AG08395 (cell line): ENCODE results near the gene ADRA2A.

Source experiments
- DNase-seq: peaks from one replicate; pipeline ENCODE4 v3.0.0; 2012; ENCODE audit warnings: mixed read lengths, low spot score

Gene ADRA2A

DNA sequence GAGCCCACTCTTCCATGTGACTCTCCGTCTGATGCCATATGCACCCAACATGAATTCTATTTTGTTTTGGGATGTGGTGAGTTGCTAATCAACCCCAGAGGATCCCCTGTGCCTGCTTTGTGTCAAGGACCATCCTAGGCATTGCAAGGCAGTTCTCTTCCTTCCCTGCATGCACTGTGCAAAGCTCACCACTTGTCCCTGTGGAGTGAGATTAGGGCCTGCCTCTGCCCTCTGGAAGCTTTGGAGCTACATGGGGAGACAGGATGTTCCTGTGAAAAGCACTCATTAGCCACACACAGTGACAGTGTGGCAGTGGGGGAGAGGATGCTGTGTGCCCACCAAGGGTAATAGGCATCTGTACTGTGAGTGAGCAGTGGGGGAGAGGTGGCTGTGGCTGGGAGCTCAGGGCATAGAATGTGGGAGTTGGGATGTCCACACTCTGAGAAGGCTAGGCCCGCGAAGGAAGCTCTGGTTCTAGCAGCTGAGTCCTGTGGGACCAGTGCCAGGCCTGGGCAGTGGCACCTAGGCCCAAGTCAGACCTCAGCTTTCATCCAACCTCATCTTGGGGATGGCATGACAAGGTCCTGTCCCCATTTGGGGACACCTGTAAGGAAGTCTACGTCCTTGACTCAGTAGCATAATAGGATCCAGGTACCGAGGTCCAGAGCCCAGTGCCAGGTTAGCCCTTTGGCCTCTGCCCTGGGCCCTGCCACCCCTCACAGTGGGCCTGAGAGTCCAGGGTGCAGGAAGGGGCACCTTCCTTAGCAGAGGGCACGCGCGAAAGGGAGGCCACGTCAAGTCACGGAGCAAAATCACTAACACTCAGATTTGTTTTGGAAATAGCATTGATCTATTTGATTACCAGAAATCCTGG is 6.6 kb downstream of the ADRA2A start:
- no peak for DNase-seq

DNA sequence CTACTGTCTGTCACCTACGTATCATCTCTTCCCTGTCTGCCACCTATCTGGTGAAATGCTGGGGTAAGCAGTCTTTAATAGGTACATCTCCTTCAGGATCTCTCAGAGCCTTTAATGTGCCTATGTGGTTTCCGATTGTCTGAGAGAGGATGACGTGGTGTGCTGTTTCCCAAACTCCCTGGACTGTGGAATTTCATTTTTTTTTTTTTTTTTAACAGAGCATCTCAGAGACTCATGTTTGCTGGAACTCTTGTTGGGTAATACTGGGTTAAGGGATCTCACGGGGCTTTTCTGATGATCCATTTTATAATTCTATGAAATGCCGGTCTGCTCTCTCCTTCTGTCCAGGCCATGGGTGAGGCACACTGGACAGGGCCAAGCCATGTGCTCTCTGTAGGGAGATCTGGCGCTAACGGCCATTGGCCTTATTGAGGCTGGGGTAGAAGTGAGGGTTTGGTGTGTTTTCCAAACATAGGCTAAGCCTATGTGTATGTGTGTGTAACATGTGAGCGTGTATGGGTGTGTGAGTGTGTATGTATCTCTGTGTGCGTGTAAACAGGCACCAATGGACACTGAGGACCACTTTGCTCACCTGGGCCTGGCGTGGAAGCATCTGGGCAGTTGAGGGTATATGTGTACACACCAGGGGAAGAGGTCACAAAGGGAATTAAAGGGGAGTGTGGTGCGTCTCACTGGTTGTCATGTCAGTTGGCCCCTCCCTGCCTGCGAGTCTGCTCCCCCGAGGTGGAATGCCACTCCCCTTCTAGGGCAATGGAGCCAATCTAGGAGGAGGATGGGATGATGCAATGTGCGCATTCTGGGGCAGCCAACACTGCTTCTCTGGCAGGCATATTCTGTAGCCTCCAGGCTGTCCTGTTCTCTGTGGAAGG is 7.8 kb downstream of the ADRA2A start:
- peak; percentile 44 for DNase-seq

DNA sequence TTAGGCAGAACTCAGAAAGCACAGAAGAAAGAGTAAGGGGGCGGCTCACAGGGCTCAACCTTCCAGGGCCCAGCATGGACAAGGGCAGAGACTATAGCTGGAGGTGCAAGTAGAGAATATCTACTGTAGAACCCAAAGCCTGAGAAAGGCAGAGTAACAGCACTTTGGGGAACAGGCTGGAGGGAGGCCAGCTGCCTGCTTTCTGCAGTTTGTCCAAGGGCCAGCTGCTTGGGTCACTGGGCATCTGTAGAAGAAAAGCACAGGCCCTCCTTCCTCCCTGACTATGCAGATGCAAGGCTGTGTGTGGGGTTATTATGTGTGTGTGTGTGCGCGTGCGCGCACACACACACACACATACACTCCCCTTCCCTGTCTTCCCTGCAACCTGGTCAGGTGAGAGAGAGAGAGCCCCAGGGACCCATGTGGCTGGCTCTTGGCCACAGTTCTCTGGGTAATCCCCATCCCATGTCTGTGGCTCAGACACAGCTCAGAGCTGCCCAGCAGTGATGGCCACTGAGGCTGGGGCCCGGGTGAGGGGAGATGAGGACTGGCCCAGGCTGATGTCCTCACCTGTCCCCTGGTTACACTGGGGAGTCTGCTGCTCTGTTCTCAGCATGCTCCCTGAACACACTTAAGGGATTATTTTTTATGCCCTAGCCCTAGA is 9.0 kb downstream of the ADRA2A start:
- DNase-seq, result no peak

DNA sequence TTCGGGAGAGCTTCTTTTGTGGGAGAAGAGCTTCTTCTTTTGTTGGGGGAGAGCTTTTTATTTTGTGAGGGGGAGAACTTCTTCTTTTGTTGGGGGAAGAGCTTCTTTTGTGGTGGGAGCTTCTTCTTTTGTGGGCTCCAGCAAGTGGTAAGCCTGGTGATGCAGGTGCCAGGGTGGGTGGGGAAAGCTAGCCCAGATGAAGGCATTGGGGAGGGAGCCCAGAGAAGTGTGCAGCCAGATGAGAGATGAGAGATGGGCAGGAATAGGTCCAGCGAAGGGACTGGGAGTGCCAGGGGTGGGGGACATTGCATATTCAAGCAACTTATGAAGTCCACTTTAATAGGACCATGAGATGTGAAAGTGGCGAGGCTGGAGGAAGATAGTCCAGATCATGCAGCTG is 9.7 kb downstream of the ADRA2A start:
- no peak for DNase-seq

DNA sequence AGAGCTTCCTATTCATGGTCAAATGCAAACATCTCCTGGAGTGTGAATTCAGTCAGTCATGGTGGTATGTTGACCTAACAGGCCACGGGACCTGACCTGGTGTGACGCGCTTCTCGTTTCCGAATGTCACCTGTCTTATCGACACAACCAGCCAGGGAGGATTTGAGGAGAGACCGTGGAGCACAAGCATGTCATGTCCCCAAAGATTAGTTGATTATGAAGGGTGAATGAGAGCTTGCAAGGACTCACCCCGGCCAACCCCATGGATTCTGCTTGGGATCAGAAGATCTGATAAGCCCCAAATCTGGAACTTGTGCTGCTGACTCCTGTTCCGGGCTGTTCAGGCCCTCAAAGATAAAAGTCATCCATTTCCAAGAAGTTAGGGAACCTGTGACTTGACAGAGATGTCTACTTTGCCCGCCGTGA is 10.5 kb downstream of the ADRA2A start:
- DNase-seq, result no peak

DNA sequence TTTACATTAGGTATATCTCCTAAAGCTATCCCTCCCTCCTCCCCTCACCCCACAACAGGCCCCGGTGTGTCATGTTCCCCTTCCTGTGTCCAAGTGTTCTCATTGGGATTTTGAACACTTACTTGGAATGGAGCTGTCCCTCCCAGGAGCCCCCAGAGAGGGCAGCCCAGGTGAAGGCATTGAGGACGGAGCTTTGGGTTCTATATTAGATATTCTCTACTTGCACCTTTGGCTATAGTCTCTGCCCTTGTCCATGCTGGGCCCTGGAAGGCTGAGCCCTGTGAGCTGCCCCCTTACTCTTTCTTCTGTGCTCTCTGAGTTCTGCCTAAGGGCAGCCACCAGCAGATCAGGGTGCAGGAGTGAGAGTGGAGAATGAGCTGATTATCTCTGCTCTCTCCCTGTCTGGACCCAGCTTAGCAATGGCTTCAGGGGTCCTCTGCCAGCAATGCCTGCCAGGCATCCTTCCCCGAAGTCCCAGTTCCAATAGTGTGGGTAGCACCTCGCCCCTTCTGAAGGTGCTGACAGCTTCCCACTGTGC is 11.2 kb downstream of the ADRA2A start:
- DNase-seq, result no peak

DNA sequence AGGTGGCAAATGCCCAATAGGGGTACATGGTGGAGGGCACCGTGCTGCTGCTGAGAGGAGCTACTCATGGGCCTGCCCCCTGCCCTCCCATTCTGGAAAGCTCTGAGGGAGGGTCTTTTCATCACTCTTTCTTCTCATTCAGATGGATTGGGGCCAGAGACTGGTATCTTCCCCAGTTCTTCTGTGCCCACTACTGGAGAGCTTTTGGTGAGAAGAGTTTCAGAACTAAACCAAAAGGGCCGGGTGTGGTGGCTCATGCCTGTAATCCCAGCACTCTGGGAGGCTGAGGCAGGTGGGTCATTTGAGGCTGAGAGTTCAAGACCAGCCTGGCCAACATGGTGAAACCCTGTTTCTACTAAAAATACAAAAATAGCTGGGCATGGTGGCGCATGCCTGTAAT is 12.5 kb downstream of the ADRA2A start:
- DNase-seq, result no peak

DNA sequence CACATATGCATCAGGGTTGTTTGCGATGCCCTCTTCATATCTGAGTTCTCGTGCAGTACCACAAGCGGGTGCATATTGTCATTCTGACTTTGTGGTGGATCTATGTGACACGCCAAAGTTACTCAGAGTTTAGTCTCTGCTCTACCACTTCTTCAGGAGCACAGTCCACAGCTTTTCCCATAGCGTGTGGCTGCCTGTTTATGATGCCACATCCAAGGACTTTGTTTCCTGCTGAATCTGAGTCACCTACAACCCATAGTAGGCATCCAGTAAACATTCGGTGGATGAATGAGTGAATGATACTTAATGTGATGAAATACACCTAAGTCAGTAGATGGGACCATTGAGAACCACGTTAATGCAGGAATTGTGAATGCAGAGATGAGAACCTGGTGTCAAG is 15.0 kb downstream of the ADRA2A start:
- no peak for DNase-seq

DNA sequence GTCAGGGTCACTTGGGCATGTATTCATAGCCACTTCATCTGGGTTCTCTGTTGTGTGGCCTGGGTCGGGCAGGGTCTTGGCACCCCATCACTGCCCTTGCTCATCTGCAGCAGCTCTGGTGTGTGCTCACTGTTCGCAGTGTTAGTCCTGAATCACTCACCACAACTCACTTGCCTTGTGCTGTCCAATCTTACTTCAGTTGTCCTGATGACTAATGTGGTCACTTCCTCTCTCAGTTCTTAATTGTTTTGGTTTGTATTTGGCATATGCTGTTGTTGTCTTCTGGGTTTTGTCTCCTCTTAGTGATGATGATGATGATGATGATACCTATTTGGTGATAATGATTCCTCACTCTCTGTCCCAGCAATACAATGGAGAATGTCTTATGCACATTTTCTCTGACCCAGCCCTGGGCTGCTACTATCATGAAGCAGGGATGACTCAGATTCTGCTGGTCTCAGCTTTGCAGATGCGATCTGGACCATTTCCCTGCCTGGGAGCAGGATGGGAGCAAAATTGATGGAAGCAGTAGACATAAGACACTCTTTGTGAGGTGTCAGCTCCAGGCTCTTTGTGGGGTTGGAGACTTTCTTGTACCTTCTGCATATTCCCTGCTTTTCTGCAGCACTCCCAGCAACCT is 17.0 kb downstream of the ADRA2A start:
- DNase-seq, result peak; percentile 83

DNA sequence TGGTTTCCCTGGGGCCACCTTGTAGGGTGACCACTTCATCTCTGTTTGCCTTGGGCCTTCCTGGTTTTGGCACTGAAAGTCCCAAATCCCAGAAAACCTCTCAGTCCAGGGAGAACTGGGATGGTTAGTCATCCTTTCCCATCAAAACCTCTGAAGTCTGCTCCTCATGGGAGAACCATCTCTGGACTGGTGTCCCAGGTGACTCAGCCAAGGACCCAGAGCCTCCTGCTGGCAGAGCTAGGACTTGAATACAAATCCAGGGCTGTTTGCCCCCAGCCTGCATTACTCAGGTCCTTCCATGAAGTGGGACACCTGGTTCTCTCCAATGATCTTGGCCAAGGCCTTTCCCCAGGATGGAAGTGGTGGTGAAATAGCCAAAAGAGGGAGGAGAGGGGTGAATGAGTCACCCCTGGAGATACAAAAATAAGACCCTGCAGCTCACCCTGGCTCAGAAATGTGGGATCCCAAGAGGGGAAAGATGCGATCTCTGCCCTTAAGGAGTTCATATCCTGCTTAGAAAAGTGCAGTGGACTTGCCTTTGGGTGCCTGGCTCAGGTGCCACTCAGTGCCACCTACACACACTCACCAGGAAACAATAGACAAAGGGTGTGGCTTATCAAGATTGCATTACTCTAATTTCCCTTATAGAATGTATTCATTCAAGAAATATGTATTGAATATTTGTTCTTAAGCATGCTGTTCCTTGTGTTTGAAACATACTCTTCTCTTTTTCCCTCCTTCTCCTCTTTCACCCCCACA is 22.0 kb downstream of the ADRA2A start:
- DNase-seq, result peak; percentile 22

DNA sequence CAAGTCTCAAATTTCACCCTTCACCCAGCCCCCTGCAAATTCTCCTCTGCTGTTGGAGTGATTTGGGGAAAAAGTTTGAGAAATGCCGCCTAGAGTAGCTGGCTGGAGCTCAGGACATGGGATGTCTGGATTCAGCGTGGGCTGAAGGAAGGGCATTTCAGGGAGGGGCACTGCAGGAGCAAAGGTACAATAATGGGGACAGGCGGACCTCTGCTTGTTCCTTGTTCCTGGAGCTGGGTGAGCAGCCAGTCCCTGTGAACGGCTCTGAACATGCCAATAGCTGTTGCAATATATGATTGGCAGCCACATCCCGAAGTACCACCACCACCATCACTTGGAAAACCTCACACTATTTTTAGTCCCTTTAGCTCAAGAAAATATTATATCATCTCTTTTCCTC is 23.4 kb downstream of the ADRA2A start:
- no peak for DNase-seq

DNA sequence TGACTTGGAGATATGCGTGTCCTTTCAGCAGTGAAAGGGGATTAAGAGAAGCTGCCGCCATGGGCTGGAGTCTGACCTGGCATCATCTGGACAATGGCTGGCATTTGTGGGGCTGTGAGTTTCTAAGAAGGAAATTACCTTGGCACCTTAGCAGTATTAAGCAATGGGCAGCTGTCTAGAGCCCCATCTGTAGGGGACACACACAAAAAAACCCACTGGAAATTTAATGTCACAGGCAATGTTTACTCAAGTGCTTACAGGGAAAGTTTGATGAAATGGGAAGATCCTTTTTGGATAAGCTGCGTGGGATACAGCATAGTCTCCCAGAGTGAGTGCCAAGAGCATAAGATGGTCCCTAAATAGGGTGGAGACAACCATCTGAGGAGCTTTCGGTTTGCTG is 25.0 kb downstream of the ADRA2A start:
- DNase-seq, result no peak

DNA sequence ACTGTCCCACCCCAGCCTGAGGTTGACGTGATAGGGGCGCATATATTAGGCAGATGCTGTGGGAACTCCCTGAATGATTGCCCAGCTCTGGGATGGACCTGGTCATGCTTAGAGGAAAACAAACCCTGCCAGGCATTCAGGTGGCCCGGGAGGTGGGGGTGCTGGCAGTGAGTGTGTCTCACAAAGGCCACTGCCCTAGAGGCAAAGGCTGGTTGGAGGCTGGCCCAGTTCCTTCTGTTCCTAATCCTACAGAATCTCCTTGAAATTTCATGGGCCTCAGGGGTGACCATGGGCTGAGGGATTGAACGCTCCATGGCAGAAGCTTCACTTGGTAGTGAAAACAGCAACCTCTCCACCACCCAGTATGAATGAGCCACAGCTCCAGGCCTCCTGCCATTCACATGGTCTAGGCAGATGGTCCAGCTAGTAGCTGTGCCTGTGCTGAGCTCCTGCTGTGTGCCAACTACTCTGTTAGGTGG is 25.6 kb downstream of the ADRA2A start:
- no peak for DNase-seq

DNA sequence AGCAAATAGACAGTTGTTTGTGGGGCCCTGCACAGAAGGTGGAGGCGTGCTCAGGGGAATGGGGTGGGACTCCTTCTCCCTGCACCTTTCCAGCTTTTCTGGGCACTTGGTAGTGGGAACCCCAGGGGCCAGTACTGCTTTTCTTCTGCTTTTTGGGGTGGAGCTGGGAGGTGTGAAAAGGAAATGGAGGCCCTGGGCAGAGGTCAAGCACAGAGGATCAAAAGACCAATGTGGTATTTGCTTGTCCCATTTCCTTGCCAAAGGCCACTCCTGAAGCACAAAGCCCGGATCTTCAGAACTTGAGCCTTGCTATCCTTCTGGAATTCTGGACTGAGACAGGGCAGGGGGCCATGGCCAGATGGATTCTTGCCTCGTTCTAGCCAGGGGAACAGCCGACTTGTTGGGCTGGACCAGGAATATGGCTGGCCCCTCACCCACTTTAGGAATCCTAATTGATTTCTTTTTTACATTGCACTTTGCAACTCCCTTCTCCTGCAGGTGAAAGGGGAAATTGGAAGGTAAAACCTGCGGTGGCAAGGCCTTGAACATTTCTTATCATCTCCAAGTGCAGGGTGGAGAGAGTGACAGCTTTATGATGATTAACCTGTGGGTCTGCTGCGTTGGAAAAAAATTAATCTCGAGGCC is 26.5 kb downstream of the ADRA2A start:
- DNase-seq, result no peak

DNA sequence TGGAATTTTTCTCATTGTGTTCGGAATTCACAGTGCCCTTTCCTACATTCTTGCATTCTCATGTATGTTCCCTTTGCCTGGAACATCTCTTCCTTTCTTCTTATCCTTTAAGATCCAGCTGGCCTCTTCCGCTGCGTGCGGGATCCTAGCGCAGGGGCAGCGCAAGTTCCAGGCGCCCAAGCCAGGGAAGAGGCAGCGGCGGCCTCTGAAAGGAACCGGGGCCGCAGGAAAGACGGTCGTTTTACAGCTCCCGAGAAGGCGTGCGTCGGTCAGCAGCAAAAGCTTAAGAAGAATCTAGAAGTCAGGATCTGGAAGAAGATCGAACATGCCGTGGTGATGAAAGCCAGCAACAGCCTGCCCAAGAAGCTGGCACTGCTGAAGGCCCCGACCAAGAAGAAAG is 28.0 kb downstream of the ADRA2A start:
- no peak for DNase-seq

DNA sequence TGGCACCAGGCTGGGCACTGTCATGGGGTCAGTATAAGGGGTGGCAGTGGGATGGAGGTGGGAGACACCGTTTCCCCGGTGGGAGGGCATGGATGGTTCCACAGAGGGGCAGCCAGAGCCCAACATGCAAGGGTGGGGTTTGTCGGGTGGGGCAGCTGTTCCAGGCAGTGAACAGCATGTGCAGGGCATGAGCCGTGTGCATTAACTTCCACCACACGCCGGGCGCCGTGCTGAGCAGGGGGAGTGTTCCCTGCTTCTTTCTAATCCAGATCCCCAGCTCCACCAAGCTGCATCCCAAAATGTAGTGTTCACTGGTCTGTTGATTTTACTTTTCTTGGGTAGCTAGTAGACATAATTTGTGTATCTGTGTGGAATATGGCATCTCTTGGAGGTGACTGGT is 29.3 kb downstream of the ADRA2A start:
- no peak for DNase-seq

DNA sequence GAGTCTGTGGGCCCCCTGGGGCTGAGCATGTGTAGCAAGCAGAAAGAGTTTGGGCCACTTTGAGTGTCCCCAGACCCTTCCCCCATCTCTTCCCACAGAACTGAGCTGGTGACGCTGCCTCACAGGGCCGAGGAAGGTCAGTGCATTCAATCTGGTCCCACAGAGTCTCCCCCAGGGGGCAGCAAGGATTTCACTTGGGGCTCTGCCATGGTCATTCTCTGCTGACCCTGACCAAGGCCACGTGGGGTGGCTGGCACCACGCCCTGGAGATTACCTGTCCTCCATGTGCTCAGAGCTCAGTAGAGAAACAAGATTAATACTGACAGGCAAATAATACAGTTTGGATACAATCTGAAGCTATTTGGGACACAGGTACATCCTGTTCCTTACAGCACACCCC is 30.2 kb downstream of the ADRA2A start:
- DNase-seq, result no peak

DNA sequence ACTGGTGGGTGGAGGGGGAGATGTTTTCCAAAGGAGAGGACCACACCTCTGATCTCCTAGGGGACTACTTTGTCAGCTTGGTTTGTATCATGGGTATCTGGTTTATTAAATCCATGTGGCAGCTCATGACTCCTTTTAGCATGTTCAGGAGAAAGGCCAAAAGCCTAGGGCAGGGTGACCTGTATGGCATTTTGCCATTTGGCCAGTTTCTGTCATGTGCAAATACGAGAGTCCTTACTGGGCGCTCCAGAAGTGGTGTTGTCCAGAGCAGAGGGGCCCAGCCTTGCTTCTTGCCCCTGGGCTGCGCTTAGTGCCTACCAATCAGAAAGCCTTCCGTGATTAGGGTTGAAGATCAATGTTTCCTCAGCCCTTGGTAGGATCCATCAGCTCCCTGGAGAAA is 31.0 kb downstream of the ADRA2A start:
- no peak for DNase-seq

DNA sequence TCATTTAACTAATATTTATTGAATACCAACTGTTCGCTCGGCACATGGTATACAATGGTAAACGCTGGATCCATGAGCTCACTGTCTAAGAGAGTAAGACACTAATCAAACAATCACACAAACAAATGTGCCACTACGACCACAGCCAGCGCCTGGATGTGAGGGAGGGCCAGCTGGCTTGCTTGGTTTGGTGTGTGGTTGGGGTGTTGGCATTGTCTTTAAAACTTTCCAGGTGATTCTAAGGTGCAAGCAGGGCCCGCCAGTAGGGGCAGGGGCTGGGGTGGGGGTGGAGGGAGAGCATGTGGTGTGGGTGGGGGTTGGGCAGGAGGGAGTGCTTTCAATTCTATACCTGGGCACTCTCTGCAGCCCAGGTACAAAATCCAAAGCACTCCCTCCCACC is 31.6 kb downstream of the ADRA2A start:
- DNase-seq, result no peak

DNA sequence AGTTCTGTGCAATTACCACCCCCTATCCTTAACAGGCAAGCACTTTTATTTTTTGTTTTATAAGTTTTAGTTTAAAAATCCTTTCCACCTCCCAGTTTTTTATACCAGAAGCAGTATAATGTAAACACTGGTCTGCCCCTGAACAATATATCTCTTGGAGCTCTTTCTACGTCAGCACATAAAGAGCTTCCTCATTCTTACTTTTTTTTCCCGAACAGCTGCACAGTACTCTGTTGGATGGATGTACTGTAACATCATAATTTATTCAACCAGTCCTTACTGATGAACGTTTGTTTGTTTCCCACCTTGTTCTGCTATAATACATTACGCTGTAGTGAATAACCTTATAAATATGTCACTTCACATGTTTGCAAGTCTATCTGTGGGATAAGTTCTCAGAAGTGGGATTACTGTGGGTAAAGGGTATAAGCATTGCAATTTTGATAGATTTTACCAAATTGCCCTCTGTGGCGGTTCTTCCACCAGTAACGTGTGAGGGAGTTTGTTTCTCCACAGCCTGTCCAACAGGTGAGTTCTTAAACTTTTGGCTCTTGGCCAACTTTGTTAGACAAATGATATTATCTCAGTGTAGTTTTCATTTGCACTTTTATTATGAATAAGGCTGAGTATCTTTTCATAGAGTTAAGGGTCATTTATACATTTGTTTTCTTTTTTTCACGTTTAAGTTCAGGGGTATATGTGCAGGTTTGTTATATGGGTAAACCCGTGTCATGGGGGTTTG is 32.8 kb downstream of the ADRA2A start:
- no peak for DNase-seq
